GM20431 (cell line): ENCODE measurements around the gene ASCL2.

Source experiments
- in situ Hi-C: fragments of 300-500 bp; cut with MseI, MboI; formaldehyde crosslinking; loops from one replicate; pipeline ENCODE4 v1.15.0; 2020; ENCODE audit warnings: low sequenced_read_pairs; ENCODE audit not compliant: unreplicated experiment

The ASCL2 gene

DNA sequence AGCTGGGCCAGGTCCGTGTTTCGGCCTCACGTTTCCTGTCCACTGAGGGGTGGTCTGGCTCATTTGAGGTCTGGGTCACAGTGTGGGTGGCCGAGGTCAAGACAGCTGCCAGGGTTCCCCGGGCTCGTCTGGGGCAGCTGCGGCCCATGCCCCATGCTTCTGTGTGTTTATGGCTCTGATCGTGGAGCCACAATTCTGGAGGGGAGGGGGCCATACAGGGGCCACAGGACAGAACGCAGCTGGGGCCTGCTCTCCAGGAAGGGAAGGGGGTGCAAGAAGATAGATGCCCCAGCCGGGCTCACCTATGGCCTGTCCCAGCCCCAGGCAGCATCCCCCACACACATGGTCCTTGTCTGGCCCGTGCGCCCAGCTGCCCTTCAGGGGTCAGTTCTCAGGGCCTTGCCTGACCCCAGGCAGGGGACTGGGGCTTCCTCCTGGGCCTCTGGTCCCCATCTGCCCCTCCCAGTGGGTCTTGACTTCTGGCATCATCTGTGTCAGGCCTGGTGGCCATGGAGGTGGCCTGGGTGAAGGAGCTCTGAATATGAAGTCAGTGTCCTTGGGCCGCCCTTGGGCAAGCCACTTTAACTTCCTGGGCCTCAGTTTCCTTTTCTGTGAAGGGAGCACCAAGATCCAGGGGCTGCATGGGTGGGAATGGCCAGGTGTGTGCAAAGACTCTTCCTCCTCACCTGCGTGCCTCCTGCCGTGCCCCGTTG is 39.8 kb upstream of the ASCL2 start:
- in situ Hi-C loops: loop anchor here (10.0 kb wide), 1 partner anchor 115 kb away; no protein-coding TSS in a partner anchor

DNA sequence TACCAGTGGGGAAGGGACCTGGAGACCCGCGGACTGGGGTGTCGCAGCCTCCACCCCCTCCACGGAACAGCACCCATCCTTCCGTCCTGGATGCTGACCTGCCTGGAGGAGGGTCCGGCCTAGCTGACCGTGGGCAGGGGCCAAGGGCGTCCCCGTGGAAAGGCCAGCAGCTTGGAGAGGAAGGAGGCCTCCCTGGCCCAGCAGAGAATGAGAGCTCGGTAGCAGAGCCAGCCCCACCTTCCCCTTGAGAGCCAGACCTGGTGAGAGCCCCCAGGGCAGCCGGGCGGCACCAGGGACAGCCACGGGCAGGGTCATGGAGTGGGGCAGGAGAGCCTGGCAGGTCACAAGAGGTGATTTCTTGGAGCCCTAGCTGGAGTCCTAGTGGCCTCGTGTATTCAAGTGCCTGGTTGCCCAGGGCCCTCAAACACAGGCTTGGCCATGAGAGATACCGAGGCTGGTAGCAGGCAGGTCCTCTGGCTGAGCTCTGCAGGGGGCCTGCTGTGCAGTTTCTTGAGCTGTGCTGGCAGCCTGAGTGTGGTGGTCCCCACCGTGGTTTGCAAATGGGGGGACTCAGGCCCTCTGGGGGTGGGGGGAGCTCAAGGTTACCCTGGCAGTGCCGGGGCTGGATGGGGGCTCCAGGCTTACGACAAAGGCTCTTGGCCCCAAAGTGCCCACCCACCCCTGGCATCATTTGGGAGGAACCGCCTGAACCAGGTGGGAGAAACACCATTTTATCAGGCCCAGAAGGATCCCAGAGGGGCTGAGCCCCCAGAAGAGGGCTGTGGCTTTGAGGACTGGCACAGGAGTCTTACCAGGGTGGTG is 39.1 kb upstream of the ASCL2 start:
- in situ Hi-C loops: loop anchor here (10.0 kb wide), 1 partner anchor 115 kb away; no protein-coding TSS in a partner anchor

DNA sequence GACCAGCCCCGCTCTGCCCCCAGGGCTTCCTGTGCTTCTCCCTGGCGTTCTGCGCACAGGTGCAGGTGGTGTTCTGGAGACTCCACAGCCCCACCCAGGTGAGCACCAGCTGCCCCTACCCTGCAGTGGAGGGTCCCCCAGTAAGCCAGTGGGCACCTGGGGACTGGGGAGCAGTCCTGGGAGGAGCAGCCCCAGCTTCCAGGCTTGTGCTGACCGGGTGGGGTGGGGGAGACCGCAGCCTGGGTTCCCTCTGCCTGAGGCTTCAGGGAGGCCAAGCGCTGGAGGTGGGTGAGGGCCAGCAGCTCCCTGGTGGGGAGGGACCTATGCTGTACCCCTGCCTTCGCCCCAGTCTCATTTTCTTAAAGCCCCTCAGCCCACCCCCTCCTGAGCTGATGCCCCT is 38.3 kb upstream of the ASCL2 start:
- in situ Hi-C loops: no loop called here

DNA sequence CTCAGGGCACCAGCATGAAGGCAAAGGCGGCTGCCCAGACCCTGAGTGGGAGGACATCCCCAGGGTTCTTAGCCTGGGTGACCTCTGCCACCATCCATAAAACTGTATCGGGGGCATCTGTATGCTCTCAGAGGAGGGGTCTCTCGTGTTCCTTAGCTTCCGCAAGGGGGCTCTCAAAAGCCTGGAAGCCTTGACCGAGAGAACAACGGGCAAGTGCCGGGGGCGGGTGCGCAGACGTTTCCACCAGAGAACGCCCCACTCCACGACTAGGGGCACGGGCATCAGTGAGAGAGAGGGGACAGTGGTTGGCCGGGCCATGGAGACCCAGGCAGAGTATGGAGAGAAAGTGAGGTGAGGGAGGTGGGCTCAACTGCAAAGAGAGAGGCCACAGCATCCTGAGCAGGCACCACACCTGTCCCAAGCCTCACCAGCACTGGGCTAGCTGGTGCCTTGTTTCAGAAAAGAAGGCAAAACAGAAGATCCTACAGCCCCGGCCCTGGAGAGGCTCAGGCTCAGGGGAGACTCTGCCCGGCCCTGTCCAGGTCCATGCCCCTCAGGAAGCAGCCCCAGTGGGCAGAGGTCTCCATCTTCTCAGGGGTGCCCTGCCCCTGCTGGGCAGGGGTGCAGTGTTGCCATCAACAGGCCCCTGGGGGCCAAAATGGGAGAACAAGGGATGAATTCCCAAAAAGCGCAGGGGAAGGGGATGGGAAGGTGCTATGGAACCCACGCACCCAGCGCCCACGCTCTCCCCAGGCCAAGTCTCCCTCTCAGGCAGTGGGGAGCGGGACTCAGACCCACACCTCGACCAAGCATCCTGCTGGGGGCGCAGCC is 37.3 kb upstream of the ASCL2 start:
- in situ Hi-C loops: no loop called here

DNA sequence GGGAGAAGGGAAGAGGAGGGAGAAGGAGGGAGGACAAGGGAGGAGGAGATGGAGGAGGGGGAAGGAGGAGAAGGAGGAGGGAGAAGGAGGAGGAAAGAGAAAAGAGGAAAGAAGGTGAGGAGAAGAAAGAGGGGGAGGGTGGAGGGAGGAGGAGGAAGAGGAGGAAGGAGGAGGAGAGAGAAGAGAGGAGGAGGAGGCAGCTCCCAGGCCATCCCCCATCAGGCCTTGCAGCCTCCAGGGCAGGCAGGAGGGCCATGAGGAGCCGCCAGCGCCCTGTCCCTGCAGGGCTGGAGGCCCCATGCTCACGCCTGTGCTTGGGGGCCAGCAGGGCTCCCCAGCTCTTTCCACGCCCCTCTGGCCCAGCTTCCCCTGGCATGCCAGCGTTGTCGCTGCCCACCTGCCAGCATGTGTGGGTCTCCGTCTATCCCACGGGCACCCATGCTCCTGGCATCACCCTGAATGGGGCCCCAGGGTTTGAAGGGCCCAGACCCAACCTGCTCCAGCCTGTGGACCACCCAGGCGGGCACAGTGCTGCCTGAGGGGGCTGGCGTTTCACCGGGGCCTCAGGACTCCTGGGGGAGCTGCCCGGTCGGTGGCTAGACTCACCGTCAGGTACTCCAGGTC is 36.6 kb upstream of the ASCL2 start:
- in situ Hi-C loops: no loop called here

- in situ Hi-C loops: no loop called here
These were observed 36.0 kb upstream of the ASCL2 start for GRCh38 chr11:2306452-2306823.

- in situ Hi-C loops: no loop called here
These were observed 35.5 kb upstream of the ASCL2 start for GRCh38 chr11:2305788-2306451.

DNA sequence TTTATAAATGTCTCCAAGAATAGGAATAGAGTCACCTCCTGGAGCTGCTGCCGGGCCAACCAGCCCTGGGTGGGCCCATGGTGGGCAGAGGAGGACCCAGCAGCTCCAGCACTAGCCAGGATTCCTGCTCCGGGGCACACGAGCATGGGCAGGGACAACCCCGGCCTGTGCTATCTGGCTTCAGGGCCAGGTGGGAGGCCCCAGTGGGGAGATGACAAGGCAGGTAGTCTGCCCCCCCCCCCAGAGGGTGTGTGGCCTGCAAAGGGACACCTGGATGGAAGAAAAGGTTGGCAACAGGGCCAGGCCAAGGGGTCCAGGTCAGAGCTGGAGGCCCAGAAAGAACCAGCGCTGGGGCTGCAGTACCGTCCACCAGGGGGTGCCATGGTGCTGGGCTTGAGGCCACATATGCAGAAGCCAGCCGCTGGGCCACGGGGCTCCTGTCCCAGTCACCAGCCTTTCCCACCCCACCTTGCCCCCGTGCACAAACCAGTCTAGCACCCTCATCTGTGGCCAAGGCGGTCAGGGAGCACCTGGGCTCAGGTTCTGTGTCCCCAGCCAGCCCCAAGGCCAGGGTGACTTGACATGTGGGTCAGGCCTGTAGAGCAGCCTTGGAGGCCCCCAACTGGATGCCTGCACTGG is 34.9 kb upstream of the ASCL2 start:
- in situ Hi-C loops: no loop called here

DNA sequence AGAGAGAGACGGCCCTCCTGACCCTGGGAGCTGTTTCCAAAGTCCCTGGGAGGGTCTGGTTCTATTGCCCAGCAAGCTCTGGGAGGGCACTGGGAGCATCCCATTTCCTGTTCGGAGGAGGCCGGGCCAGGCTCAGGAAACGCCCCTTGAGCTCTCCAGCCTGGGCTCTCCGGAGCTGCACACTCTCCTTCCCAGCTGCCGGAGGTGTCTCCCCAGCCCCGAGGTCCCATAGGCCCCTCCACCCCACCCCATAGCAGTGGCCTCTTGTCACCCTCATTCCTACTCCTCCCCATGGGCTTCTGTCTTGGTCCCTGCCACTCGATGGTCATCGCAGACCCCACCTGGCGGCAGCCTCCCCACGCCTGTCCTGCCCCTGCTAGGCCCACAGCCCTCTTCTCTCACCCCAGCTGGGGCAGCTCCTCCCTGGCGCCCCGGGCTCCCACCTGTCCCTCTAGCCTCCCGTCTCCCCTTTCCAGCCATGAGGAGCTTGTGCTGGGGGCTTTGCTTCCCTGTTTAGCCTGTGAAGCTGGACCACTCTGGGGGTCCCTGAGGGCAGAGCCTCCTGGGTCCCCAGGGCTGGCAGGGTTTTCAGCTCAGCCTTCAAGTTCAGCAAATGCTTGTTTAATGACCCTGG is 34.2 kb upstream of the ASCL2 start:
- in situ Hi-C loops: no loop called here

DNA sequence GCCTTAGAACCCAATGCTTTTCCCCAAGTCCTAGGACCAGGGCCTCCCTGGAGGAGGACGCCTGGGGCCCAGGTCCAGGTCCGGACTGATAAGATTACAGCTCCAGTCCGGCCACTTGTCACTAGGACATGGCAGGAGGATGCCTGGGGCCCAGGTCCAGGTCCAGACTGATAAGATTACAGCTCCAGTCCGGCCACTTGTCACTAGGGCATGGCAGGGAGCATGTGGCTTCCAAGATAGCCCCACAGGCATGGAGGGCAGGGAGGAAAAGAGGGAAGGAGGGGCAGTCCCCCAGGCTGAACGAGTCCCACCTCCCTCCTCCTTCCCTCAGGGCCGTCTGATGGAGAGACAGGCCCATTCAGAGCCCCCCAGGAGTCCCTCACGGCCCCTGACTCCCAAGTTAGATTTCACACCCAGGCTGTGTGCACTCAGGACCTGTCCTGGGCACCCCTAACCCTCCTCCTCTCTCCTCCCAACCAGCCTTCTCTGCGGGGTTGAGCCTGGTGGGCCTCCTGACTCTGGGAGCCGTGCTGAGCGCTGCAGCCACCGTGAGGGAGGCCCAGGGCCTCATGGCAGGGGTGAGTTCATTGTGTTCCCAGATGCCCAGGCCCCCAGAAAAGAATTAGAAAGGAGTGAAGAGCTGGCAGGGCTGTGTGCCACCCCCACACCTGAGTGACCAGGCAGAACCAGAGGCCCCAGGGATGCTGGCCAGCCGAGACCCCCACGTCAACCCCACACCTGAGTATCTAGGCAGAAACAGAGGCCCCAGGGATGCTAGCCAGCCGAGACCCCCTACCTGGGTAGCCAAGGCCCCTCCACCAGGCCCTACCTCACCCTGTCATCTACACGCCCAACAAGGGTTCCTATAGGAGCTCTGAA is 33.5 kb upstream of the ASCL2 start:
- in situ Hi-C loops: no loop called here

DNA sequence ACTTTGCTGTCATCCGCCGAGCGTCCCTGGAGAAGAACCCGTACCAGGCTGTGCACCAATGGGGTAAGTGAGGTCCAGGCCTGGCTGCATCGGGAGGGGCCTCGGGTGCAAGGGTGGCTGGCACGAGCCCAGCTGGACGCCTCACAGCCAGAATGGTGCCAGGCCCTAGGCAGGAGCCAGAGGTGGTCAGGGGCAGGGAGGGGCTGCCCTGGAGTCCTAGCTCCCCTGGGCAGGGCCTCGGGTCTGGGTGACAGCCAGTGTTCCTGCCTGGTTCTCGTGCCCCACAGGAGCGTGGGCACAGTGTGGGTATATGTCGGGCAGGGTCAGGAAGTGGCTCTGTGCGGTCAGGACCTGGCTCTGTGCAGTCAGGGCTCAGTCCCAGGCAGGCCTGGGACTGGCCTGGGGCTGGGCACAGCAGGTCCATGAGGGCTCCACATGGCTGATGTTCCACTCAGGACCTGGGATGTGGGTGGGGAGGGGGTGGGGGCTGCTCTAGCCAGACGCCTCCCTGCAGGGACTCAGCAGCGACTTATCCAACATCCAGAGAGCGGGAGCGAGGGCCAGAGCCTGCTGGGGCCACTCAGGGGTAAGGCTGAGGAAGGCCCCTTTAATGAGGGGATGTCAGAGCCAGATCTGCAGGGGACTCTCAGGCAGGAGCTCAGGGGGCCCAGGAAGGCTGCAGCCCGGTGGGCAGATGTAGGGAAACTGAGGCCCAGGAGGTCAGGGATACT is 32.7 kb upstream of the ASCL2 start:
- in situ Hi-C loops: no loop called here

GRCh38 chr11:2302306-2302895 is 32.0 kb upstream of the ASCL2 start:
- in situ Hi-C loops: no loop called here

- in situ Hi-C loops: no loop called here
These were observed 31.4 kb upstream of the ASCL2 start, which contains the start of the genes C11orf21 and TSPAN32 for GRCh38 chr11:2301631-2302305. Gene C11orf21 (minus strand): TSS chr11:2301918. CDS start chr11:2301808, 110 bp downstream. Gene TSPAN32 (plus strand): TSS chr11:2302013. CDS start chr11:2302150, 137 bp downstream.

DNA sequence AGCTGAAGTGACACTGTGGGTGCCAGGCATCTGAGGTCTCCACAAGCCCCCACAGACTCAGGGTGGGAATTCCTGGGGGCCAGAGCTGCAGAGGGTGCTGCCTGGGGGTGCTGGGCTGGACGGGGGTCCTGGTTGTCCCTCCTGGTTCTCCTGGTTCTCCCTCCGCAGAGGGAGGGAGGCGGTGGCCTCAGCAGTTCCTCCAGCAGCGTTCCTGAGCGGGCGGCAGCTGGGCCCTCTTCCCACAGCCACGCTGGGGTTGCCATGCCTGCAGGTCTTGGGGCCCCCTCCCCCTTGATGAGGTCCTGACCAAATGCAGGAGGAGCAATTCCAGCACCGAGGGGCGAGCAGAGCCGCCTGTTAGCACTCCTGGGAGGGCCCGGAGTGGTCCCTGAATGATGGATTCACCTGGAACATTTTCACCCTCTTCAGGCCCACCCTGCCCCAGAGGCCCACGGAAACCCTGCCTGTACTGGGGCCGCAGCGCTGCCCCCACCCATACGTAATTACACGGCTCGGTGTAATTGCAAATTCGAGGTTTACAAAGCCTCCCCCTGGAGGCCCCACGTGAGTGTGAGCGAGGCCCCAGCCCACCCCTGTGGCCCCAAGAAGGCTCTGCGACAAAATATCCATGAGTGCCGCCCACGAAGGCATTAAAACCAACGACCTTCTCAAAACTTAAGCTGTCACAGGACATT is 30.7 kb upstream of the ASCL2 start:
- in situ Hi-C loops: no loop called here

DNA sequence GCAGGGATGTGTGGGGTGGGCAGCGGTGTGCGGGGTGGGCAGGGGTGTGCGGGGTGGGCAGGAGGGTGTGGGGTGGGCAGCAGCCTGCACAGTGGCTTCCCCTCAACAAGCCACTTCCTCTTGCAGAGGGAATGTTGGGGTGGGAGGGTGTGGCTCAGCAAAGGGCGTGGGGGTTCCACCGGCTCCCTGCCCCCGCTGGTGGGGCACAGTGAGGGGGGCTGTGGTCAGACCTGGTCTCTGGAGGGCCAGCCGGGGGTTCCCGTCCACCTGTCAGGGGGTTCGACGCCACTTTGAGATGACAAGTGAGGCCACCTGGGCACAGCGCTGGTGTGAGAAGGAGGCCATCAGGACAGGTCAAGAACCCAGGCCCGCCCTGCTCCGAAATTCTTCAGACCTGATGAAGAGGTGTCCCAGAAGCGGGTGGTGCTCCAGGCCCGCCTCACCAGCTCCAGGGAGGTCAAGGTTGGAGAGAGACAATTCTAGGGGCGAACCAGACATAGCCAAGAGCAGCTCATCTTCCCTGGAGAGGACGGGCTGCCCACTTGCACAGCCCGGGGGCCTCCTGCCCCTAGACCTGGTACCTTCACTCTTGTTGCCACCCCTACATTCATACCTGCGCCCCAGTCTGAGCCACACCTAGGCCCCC is 30.0 kb upstream of the ASCL2 start:
- in situ Hi-C loops: no loop called here
